NCI-H2196 (cell line): ENCODE measurements around the gene ZNF519.
"Not testable (repeated sequence)": the region's sequence is repeated elsewhere in the genome, so short reads cannot be mapped to it uniquely, and the experiment has no call there.

ENCODE experiments used
- DNase-seq: peaks from one replicate; lab custom pipeline; 2025; ENCODE audit not compliant: unreplicated experiment; lab: John Stamatoyannopoulos, UW

Gene ZNF519

GRCh38 chr18:14147935-14148865 is 16.0 kb upstream of the ZNF519 start:
- DNase-seq, result not testable (repeated sequence)

DNA sequence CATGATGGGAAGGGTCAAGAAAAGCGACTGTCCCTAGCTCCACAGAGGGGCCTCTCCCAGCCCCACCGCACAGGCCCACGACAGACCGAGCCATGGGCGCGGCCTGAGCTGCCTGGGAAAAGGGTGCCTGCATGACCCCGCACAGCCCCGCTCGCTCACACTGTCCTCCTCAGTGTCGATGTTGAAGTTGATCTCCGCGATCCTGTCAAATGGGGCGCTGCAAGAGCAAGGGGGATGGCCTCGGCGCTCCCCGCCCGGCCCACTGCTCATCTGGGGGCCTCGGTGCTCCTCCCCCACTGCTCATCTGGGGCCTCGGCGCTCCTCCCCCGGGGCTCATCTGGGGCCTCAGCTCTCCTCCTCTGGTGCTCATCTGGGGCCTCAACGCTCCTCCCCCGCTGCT is 14.5 kb upstream of the ZNF519 start:
- DNase-seq, result not testable (repeated sequence)

DNA sequence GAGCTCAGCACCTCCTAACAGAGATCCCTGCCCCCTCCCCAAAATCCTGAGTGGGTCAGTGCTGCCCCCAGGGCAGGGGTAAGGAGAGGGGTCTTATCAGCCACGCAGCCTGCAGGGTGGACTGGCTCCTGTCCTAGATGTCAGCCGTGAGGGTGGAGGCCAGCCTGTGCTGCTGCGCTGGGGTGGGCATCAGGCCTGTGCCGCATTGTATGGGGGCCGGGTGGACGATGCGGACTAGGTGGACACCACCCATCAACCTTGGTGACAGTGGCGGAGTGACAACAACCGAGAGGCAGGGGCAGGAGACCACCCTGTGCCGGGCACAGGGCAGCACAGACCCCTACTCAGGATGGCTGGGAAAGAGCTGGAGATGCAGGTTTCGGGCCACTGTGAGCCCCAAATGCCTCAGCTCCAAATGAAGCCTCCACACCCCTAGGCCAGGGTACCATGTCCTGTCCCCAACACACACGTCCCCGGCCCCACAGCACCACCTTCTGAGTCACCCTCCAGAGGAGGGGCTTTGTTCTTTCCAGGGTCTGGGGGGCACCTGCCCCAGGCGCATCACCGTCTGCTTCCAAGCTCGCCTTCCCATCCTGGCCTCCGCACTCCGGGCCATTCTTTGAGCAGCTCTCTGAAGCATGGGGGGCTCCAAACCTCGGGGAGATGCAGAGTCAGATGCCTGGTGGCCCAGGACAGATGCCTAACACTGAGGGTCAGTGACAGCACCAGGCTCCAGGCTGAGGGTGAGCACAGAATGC is 13.5 kb upstream of the ZNF519 start:
- DNase-seq, result not testable (repeated sequence)

DNA sequence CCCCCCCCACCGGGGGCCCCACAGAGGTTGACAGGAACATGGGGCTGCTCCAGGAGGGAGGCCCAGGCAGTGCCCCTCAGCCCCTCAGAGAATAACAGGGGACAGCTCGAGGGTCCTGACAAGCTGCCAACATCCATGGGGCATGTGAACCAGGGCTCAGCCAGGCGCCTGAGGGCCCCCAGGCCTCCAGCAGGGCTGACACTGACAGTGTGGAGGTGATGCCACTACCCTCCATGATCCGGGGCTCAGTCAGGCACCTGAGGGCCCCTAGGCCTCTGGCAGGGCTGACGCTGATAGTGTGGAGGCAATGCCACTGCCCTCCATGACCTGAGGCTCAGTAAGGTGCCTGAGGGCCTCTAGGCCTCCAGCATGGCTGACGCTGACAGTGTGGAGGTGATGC is 12.8 kb upstream of the ZNF519 start:
- DNase-seq, result not testable (repeated sequence)

DNA sequence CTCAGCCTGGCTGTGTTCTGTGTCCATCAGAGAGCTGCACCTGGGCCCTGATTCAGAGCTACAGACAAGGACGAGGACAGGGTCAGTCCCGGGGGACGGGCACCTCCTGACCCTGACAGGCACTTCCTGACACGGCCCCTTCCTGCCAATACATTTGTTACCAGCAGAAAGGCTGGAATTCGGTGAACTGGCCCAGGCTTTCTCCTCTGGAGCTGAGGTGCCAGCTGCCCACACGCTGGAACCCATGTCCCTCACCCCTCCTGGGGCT is 12.3 kb upstream of the ZNF519 start:
- DNase-seq, result no peak

GRCh38 chr18:14143871-14144627 is 11.8 kb upstream of the ZNF519 start:
- DNase-seq, result not testable (repeated sequence)

- DNase-seq, result not testable (repeated sequence)
These were observed 11.2 kb upstream of the ZNF519 start for GRCh38 chr18:14143396-14143795.

GRCh38 chr18:14142177-14142576 is 9.9 kb upstream of the ZNF519 start:
- not testable (repeated sequence) for DNase-seq

DNA sequence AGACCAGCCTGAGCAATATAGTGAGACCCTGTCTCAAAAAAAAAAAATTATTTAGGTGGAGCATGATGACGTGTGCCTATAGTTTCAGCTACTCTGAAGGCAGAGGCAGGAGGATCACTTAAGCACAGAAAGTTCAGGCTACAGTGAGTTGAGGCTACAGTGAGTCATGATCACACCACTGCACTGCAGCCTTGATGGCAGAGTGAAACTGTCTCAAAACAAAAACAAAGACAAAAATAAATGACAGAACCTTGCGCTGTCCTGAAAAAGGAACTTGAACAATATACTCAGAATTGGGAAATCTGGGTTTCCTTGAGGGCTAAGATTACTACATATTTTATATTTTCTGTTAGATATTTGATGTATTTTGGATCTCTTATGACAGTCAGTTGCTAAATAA is 7.3 kb upstream of the ZNF519 start:
- DNase-seq, result not testable (repeated sequence)

DNA sequence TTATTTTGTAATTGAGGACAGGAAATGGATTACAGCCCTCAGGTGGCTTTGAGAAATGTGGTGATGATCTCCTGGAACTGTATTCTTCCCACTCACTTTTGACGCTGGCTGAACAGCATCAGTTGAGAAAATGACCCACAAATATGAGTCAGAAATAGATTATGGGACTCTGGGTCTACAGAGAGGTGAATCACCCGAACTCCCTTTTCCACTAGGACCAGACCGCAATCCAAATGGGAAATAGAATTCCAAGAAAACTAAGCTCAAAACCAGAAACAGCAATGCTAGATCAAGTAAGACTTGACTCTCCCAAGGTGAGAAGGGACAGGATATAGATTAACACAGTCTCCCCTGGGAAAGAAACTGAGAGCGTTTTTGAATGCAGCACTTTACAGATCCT is 5.7 kb upstream of the ZNF519 start:
- not testable (repeated sequence) for DNase-seq

GRCh38 chr18:14131696-14132270 is 452 bp downstream of the ZNF519 start:
- not testable (repeated sequence) for DNase-seq

DNA sequence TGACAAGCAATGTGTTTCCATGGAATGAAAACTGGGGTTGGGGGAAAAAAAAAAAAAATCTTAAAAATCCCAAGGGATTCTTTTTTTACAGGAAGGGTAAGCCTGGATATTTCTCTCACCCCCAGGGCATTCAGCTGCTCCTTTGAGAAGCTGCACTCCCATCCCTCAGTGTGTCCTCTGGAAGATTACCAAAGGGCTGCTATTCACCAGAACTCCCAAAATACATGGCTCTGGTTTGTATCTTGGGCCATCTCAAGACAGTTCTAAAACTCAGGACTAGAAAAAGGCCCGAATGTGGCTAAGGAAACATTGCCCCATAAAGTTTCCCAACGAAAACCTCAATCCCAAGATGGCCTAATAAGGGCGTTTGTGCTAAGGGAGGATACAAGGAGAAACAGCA is 1.4 kb downstream of the ZNF519 start:
- not testable (repeated sequence) for DNase-seq

DNA sequence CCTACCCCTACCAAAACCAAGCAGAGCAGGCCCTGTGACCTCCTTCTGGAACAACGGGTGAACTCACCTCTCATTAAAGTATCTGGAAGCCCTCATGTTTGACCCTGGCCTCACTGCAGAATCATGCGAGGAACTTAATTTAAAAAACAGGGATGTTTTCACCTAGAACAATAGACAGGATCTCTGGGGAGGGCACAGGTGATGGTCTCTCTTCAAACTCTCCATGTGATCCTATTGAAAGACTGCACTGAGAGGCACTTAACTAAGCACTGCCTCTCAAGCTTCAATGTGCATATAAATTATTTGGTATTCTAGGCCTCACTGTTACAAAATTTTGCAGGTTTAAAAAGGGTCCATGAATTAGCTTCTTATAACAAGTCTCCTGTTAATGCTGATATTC is 7.5 kb downstream of the ZNF519 start:
- no peak for DNase-seq

- no peak for DNase-seq
These were observed 10.1 kb downstream of the ZNF519 start for GRCh38 chr18:14122097-14122496.

- no peak for DNase-seq
These were observed 11.3 kb downstream of the ZNF519 start for GRCh38 chr18:14120926-14121325.

- no peak for DNase-seq
These were observed 14.6 kb downstream of the ZNF519 start for GRCh38 chr18:14117606-14118005.

DNA sequence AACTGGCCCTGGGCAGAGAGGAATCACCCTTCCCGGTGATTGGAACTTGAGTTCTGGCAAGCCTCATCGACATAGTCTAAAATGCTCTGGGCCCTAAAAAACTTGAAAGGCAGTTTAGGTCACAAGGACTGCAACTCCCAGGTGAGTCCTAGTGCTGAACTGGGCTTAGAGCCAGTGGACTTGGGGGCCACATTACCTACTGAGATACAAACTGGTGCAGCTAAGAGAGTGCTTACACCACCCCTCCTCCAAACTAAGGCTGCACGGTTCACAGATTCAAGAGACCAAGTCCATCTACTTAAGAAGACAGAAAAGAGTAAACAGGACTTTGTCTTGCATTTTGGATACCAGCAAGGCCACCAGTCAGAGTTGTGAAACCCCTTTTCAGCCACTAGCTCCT is 25.3 kb downstream of the ZNF519 start:
- no peak for DNase-seq

- no peak for DNase-seq
These were observed 27.1 kb downstream of the ZNF519 start for GRCh38 chr18:14104906-14105748.

DNA sequence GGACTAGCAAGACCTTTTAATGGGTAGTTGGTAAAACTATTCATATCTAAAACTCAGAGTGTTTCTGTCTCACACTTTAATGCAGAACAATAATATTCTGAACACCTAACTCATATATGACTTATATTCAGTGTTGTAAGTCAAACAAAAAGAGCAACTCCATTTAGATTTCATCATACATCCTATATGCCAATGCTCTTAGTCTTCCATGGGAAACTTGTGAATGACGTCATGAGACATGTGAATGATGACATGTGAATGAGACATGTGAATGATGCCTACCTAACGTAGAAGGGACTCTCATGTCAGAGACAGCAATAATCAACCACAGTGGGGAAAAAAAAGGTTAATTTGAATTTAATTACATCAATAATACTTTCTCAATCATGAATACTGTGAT is 28.0 kb downstream of the ZNF519 start:
- no peak for DNase-seq
